Neural progenitor cell (in vitro differentiated cells): Measurements from ENCODE around the gene RND3.

ENCODE experiments used
- EZH2 ChIP-seq: fragments of 200-600 bp; sonication (generic); IDR thresholded peaks from 2 replicates; pipeline ENCODE4 v1.6.1; 2017; ENCODE audit warnings: antibody characterized with exemption, mild to moderate bottlenecking, moderate library complexity
- EZH2phosphoT487 ChIP-seq: fragments of 200-600 bp; sonication (generic); IDR thresholded peaks from 2 replicates; pipeline ENCODE4 v1.6.1; 2017; ENCODE audit warnings: antibody characterized with exemption
- TF ChIP-seq, protein P1 (sequence below): fragments of 200-600 bp; sonication (generic); IDR thresholded peaks from 2 replicates; pipeline ENCODE4 v1.5.1; 2017; ENCODE audit warnings: antibody characterized with exemption, mild to moderate bottlenecking

DNA sequence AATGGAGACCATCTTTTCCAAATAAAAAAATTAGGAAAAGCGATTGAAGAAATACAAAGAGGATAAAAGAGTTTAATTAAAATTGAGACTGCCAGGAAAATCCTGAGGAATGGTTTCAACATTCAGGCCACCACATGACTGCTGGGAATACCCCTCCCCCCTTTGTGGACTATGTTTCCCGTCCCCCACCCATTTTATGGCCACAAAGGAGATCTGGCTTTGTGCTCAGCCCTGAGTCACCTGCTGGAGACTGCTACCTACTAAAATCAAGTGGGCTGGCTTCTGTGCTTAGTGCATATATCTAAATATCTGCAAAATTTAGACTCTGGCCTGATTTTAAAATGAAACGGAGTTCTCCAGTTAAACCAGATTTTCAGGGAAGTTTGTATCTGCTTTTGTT lies 10.1 kb downstream of the RND3 start:
- TF ChIP-seq, protein P1, sequence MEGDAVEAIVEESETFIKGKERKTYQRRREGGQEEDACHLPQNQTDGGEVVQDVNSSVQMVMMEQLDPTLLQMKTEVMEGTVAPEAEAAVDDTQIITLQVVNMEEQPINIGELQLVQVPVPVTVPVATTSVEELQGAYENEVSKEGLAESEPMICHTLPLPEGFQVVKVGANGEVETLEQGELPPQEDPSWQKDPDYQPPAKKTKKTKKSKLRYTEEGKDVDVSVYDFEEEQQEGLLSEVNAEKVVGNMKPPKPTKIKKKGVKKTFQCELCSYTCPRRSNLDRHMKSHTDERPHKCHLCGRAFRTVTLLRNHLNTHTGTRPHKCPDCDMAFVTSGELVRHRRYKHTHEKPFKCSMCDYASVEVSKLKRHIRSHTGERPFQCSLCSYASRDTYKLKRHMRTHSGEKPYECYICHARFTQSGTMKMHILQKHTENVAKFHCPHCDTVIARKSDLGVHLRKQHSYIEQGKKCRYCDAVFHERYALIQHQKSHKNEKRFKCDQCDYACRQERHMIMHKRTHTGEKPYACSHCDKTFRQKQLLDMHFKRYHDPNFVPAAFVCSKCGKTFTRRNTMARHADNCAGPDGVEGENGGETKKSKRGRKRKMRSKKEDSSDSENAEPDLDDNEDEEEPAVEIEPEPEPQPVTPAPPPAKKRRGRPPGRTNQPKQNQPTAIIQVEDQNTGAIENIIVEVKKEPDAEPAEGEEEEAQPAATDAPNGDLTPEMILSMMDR, result no peak
- TF ChIP-seq EZH2 (no peak), EZH2phosphoT487 (no peak)
